ENCODE data around the gene AP1G1. TPM values are rescaled to one million over a fixed set of nuclear protein-coding genes. Genes with fewer than 3 reads are reported as not detected.

Gene AP1G1
- total and polyA plus RNA-seq, 2 of the 8 experiments (the other 6 are each of a cell fraction or from before 2014, with no cell fraction given), result 43.9 to 68.4 TPM

GRCh38 chr16:71709229-71709781 is 99.3 kb downstream of the AP1G1 start:
- no peak overlapping the region for H3K23ac ChIP-seq (ENCODE audit: insufficient read length)
- H3K14ac ChIP-seq (ENCODE audit: insufficient read length), result no peak overlapping the region
- no peak overlapping the region; the same call in 1 of the 2 replicates for H2BK12ac ChIP-seq (ENCODE audit: low read depth, low read length)
- H3K4ac ChIP-seq (replicated peaks; ENCODE audit: insufficient read length, low read depth, low read length), result no peak overlapping the region
- no peak overlapping the region for H3K27ac ChIP-seq (ENCODE audit: low read depth, low read length)
- peak overlapping the region; percentile 54; the same call in 1 of the 2 replicates for H2AK5ac ChIP-seq (ENCODE audit: low read depth, low read length)
- no peak overlapping the region for H2AFZ ChIP-seq (ENCODE audit: low read length)
- ChIA-PET POLR2A (ENCODE audit: partially characterized antibody) (interaction anchor here (0.7 to 1.2 kb wide), 2 partner anchors 12 to 160 kb away, joined by 3 to 4 read pairs; no protein-coding TSS in a partner anchor), CTCF (ENCODE audit: partially characterized antibody) (no interaction called here)
- peaks cover 3 to 22% (median 13%) of the 10 kb centered on the region in 4 experiments; a peak in 5 of 7 replicates for H3K4me1 ChIP-seq (replicated peaks in 1 of 4; ENCODE audit: control insufficient read depth in 3 of 4, insufficient read depth in 4 of 4, low read length in 3 of 4)
- H3K23me2 ChIP-seq (ENCODE audit: low read depth, low read length), result no peaks in the 10 kb centered on the region
- H2BK120ac ChIP-seq (replicated peaks; ENCODE audit: low read depth, low read length), result no peak overlapping the region
- H2BK15ac ChIP-seq (ENCODE audit: low read length), result no peak overlapping the region
- H3K9me3 ChIP-seq (ENCODE audit: insufficient read depth in 2 of 2, low read depth in 1 of 2, low read length in 1 of 2), result no peaks in the 10 kb centered on the region
- no peak overlapping the region for H3K56ac ChIP-seq (replicated peaks; ENCODE audit: insufficient read length, low read depth, low read length)
- peaks cover 0 to 35% of the 10 kb centered on the region in 2 experiments; a peak in 2 of 4 replicates for H3K79me2 ChIP-seq (ENCODE audit: control insufficient read depth in 1 of 2, insufficient read depth in 2 of 2, low read length in 2 of 2)
- FAIRE-seq (no peak), DNase-seq (ENCODE audit: low read depth in 1 of 2, low spot score in 2 of 2) (no peak)
- H4K91ac ChIP-seq (replicated peaks; ENCODE audit: insufficient read length, low read length), result no peak overlapping the region
- H3K4me3 ChIP-seq (ENCODE audit: extremely low read depth in 1 of 4, insufficient read depth in 2 of 4, low read depth in 3 of 4, low read length in 4 of 4), result no peak overlapping the region
- H4K20me1 ChIP-seq (replicated peaks in 1 of 2; ENCODE audit: control insufficient read depth in 1 of 2, insufficient read depth in 2 of 2, low read length in 2 of 2), result no peaks in the 10 kb centered on the region
- TF ChIP-seq BACH1 (IDR thresholded peaks at IDR 0.05; ENCODE audit: low read length) (peak; percentile 38; the same call in 1 of the 2 replicates), MAX (IDR thresholded peaks at IDR 0.05) (no peak)
- 84% methylated on average over 2 of the region's 2 CpGs; no CpG with 5 or more reads in 1 of the 2 experiments for WGBS, 2 experiments (ENCODE audit: extremely low coverage in 1 of 2, insufficient coverage in 1 of 2, insufficient read length in 1 of 2, insufficient replicate concordance in 2 of 2, low coverage in 1 of 2, low lambda C conversion rate in 2 of 2, missing lambda C conversion rate in 1 of 2)
- no peak overlapping the region for H2BK5ac ChIP-seq (ENCODE audit: low read depth, low read length)
- no peak overlapping the region for H3K4me2 ChIP-seq (ENCODE audit: insufficient read depth in 1 of 2, low read depth in 2 of 2, low read length in 2 of 2)
- H3K9ac ChIP-seq (replicated peaks in 1 of 4; ENCODE audit: extremely low read depth in 1 of 4, low read depth in 3 of 4, low read length in 3 of 4), result no peak overlapping the region; a peak in 1 of 7 replicates
- no peak overlapping the region for H4K8ac ChIP-seq (ENCODE audit: extremely low read depth, insufficient read depth, low read length)
- H2BK20ac ChIP-seq (ENCODE audit: low read length), result no peak overlapping the region
- 0 out of 2 replicates have a peak, but pooled peaks cover 2% of the 10 kb centered on the region for H3K79me1 ChIP-seq (ENCODE audit: low read depth, low read length)
- H4K5ac ChIP-seq (ENCODE audit: insufficient read length, low read depth, low read length), result no peak overlapping the region
- H3K18ac ChIP-seq (ENCODE audit: extremely low read depth, low read length), result no peak overlapping the region
- H3K36me3 ChIP-seq (ENCODE audit: control insufficient read depth in 2 of 4, insufficient read depth in 4 of 4, low read length in 3 of 4), result peaks cover 0 to 5% (median 0%) of the 10 kb centered on the region in 4 experiments; a peak in 1 of 8 replicates
- no peaks in the 10 kb centered on the region for H3K27me3 ChIP-seq (replicated peaks in 1 of 4; ENCODE audit: control insufficient read depth in 3 of 4, extremely low read depth in 1 of 4, insufficient read depth in 3 of 4, low read length in 3 of 4)
